ENCODE measurements around the gene SRL. TPM values are rescaled to one million over a fixed set of nuclear protein-coding genes. Genes with fewer than 3 reads are reported as not detected.

Gene SRL
- total and polyA plus RNA-seq, 4 donors: 0.14 to 0.22 (median 0.17) TPM

DNA sequence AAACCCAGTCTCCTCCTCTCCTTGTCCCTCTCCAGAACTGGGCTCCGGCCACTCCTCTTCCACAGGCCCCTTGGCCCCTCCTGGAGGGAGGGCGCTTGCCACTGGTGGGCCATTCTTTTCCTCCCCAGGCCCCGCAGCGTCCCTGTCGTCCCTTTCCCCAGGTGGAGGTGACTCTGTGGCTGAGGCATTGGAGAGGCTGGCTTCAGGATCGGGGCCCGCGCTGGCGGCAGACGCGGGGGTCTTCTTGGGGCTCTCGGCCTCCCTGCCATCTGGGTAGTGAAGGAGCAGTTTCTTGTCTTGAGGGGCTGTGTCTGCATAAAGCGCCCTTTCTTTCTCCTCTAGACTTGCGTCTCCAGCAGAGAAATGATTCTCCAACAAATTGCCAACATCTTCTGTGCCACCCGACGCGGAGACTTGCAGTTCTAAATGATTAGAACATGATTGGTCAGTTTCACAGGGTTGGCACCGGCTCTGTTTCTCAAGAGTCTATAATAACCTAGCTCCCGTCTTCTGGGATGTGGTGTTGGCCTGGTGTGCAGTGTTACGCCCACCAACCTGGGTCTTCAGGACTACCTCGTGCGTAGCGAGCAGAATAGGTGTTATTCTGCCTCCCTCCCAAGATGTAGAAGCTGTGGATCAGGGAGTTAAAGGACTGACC, 34.1 kb downstream of the SRL start:
- Histone ChIP-seq H3K9ac (ENCODE audit: low read depth in 1 of 2, low read length in 2 of 2) (no peak overlapping the region), H3K4me3 (ENCODE audit: low read depth in 1 of 3, low read length in 3 of 3) (no peak overlapping the region), H3K4me1 (ENCODE audit: control insufficient read depth in 4 of 4, insufficient read depth in 4 of 4, low read length in 3 of 4) (peaks cover 0 to 13% (median 8%) of the 10 kb centered on the region in 4 donors), H3K36me3 (ENCODE audit: control insufficient read depth in 4 of 4, insufficient read depth in 3 of 4, low read depth in 1 of 4, low read length in 3 of 4) (no peaks in the 10 kb centered on the region), H3K27ac (ENCODE audit: low read depth in 1 of 2, low read length in 2 of 2) (no peak overlapping the region), H3K9me3 (ENCODE audit: control insufficient read depth in 4 of 4, low read length in 3 of 4) (no peaks in the 10 kb centered on the region), H3K27me3 (ENCODE audit: control insufficient read depth in 4 of 4, insufficient read depth in 4 of 4, low read length in 3 of 4) (no peaks in the 10 kb centered on the region)
- TF ChIP-seq FOXA2 (IDR thresholded peaks at IDR 0.05) (no peak), HNF4G (IDR thresholded peaks at IDR 0.05) (no peak), YY1 (IDR thresholded peaks at IDR 0.05) (no peak), MAX (IDR thresholded peaks at IDR 0.05) (no peak), EGR1 (IDR thresholded peaks at IDR 0.05; ENCODE audit: low read depth in 2 of 2) (no peak)
- no peak for DNase-seq (ENCODE audit: low spot score)
- WGBS: 97% methylated on average over 23 of the region's 23 CpGs

DNA sequence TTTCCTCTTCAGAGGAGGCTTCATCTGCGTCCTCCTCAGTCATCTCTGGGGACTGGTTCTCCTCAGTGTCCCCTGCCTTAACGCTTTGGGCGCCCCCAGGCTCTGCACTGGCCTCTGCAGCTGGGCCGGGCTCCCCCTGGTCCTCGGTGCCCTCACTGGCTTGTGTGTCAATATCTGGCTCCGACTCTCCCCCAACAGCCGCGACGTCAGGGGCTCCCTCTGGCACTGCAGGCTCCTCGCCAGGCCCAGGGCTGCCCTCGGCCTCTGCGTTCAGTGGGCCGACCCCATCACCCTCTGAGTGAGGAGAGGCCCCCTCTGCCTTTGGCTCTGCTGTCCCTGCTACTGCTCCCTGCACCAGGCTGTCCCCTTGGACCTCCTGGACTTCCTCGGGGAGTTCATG, 34.7 kb downstream of the SRL start:
- Histone ChIP-seq H3K9me3 (ENCODE audit: control insufficient read depth in 4 of 4, low read length in 3 of 4) (no peaks in the 10 kb centered on the region), H3K4me1 (ENCODE audit: control insufficient read depth in 4 of 4, insufficient read depth in 4 of 4, low read length in 3 of 4) (peaks cover 0 to 13% (median 8%) of the 10 kb centered on the region in 4 donors), H3K36me3 (ENCODE audit: control insufficient read depth in 4 of 4, insufficient read depth in 3 of 4, low read depth in 1 of 4, low read length in 3 of 4) (no peaks in the 10 kb centered on the region), H3K27me3 (ENCODE audit: control insufficient read depth in 4 of 4, insufficient read depth in 4 of 4, low read length in 3 of 4) (no peaks in the 10 kb centered on the region), H3K4me3 (ENCODE audit: low read depth in 1 of 3, low read length in 3 of 3) (no peak overlapping the region), H3K27ac (ENCODE audit: low read depth in 1 of 2, low read length in 2 of 2) (no peak overlapping the region), H3K9ac (ENCODE audit: low read depth in 1 of 2, low read length in 2 of 2) (no peak overlapping the region)
- TF ChIP-seq SP1 (IDR thresholded peaks at IDR 0.05): no peak
- TF ChIP-seq, protein P1, sequence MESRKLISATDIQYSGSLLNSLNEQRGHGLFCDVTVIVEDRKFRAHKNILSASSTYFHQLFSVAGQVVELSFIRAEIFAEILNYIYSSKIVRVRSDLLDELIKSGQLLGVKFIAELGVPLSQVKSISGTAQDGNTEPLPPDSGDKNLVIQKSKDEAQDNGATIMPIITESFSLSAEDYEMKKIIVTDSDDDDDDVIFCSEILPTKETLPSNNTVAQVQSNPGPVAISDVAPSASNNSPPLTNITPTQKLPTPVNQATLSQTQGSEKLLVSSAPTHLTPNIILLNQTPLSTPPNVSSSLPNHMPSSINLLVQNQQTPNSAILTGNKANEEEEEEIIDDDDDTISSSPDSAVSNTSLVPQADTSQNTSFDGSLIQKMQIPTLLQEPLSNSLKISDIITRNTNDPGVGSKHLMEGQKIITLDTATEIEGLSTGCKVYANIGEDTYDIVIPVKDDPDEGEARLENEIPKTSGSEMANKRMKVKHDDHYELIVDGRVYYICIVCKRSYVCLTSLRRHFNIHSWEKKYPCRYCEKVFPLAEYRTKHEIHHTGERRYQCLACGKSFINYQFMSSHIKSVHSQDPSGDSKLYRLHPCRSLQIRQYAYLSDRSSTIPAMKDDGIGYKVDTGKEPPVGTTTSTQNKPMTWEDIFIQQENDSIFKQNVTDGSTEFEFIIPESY (IDR thresholded peaks at IDR 0.05): no peak
- no peak for TF ChIP-seq YY1 (IDR thresholded peaks at IDR 0.05)
- TF ChIP-seq MAX (IDR thresholded peaks at IDR 0.05): no peak
- TF ChIP-seq FOXA1 (IDR thresholded peaks at IDR 0.05): no peak
- TF ChIP-seq, protein P2, sequence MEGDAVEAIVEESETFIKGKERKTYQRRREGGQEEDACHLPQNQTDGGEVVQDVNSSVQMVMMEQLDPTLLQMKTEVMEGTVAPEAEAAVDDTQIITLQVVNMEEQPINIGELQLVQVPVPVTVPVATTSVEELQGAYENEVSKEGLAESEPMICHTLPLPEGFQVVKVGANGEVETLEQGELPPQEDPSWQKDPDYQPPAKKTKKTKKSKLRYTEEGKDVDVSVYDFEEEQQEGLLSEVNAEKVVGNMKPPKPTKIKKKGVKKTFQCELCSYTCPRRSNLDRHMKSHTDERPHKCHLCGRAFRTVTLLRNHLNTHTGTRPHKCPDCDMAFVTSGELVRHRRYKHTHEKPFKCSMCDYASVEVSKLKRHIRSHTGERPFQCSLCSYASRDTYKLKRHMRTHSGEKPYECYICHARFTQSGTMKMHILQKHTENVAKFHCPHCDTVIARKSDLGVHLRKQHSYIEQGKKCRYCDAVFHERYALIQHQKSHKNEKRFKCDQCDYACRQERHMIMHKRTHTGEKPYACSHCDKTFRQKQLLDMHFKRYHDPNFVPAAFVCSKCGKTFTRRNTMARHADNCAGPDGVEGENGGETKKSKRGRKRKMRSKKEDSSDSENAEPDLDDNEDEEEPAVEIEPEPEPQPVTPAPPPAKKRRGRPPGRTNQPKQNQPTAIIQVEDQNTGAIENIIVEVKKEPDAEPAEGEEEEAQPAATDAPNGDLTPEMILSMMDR (IDR thresholded peaks at IDR 0.05; ENCODE audit: low read depth, low read length, missing input control): no peak
- TF ChIP-seq RAD21 (IDR thresholded peaks at IDR 0.05): no peak
- no peak for TF ChIP-seq ATF3 (IDR thresholded peaks at IDR 0.05)
- no peak for TF ChIP-seq RXRA (IDR thresholded peaks at IDR 0.05)
- TF ChIP-seq HNF4A (conservative IDR thresholded peaks at IDR 0.05): no peak
- no peak for TF ChIP-seq HNF4G (IDR thresholded peaks at IDR 0.05)
- no peak for TF ChIP-seq FOXA2 (IDR thresholded peaks at IDR 0.05)
- WGBS: 80% methylated on average over 14 of the region's 14 CpGs
- DNase-seq (ENCODE audit: low spot score): no peak

GRCh38 chr16:4206680-4207079, 35.2 kb downstream of the SRL start:
- WGBS: 67% methylated on average over 10 of the region's 10 CpGs
- TF ChIP-seq EGR1 (IDR thresholded peaks at IDR 0.05; ENCODE audit: low read depth in 2 of 2): no peak
- Histone ChIP-seq H3K27ac (ENCODE audit: low read depth in 1 of 2, low read length in 2 of 2) (no peak overlapping the region), H3K9ac (ENCODE audit: low read depth in 1 of 2, low read length in 2 of 2) (no peak overlapping the region), H3K27me3 (ENCODE audit: control insufficient read depth in 4 of 4, insufficient read depth in 4 of 4, low read length in 3 of 4) (no peaks in the 10 kb centered on the region), H3K4me1 (ENCODE audit: control insufficient read depth in 4 of 4, insufficient read depth in 4 of 4, low read length in 3 of 4) (peaks cover 0 to 13% (median 8%) of the 10 kb centered on the region in 4 donors), H3K9me3 (ENCODE audit: control insufficient read depth in 4 of 4, low read length in 3 of 4) (no peaks in the 10 kb centered on the region), H3K36me3 (ENCODE audit: control insufficient read depth in 4 of 4, insufficient read depth in 3 of 4, low read depth in 1 of 4, low read length in 3 of 4) (no peaks in the 10 kb centered on the region), H3K4me3 (ENCODE audit: low read depth in 1 of 3, low read length in 3 of 3) (no peak overlapping the region)
- DNase-seq (ENCODE audit: low spot score): no peak

Measured in liver (tissue), 9 donors.